Caco-2 (cell line): Measurements from ENCODE around the gene CD200R1L. TPM values are rescaled to one million over a fixed set of nuclear protein-coding genes. Genes with fewer than 3 reads are reported as not detected.

Source experiments
- BruUV-seq: library from RNA; stranded (reverse); fragments of 400-500 nt; replicated peaks from 2 replicates; lab custom pipeline; 2021; lab: Mats Ljungman, UMichigan
- CTCF ChIA-PET: fragments of 300-600 bp; sonication (Branson Sonifier 250); formaldehyde crosslinking; loops from one replicate; lab custom pipeline; 2022; ENCODE audit warnings: antibody characterized with exemption; lab: Charles Lee
- POLR2A ChIA-PET: fragments of 300-600 bp; sonication (Branson Sonifier 250); formaldehyde crosslinking; loops from one replicate; lab custom pipeline; 2022; ENCODE audit warnings: antibody characterized with exemption; lab: Charles Lee
- DNase-seq, 2 experiments: peaks; one replicate each; pipeline versions ENCODE4 v3.0.0 to v3.0.0-alpha.2; 2020 to 2022
- H3K27me3 ChIP-seq: replicated peaks from 2 replicates; pipeline ENCODE4 v1.6.0; 2011; ENCODE audit warnings: low read length; ENCODE audit not compliant: control insufficient read depth, insufficient read depth
- H3K36me3 ChIP-seq: 2 replicates; pipeline ENCODE4 v1.5.1; 2011; ENCODE audit warnings: low read length; ENCODE audit not compliant: control insufficient read depth, insufficient read depth
- H3K4me1 ChIP-seq: fragments of 250-450 bp; sonication (Bioruptor Pico); 2 replicates; pipeline ENCODE4 v1.5.1; 2020; ENCODE audit warnings: mild to moderate bottlenecking
- H3K4me3 ChIP-seq: 2 replicates; pipeline ENCODE4 v1.5.1; 2011; ENCODE audit warnings: low read depth, mild to moderate bottlenecking, control low read depth, low read length
- H3K9me3 ChIP-seq: fragments of 250-450 bp; sonication (Bioruptor Pico); 2 replicates; pipeline ENCODE4 v1.5.1; 2020; ENCODE audit warnings: mild to moderate bottlenecking, moderate library complexity
- H3K27ac Mint-ChIP-seq: one replicate; pipeline ENCODE4 v1.8.0; 2022; ENCODE audit warnings: mixed read lengths; ENCODE audit not compliant: unreplicated experiment
- H3K27me3 Mint-ChIP-seq: one replicate; pipeline ENCODE4 v1.8.0; 2022; ENCODE audit warnings: mixed read lengths; ENCODE audit not compliant: insufficient read depth, unreplicated experiment
- H3K36me3 Mint-ChIP-seq: one replicate; pipeline ENCODE4 v1.8.0; 2022; ENCODE audit warnings: mild to moderate bottlenecking, mixed read lengths; ENCODE audit not compliant: insufficient read depth, unreplicated experiment
- H3K4me1 Mint-ChIP-seq: one replicate; pipeline ENCODE4 v1.8.0; 2022; ENCODE audit warnings: low read depth, mixed read lengths; ENCODE audit not compliant: unreplicated experiment
- H3K4me3 Mint-ChIP-seq: one replicate; pipeline ENCODE4 v1.8.0; 2022; ENCODE audit warnings: mild to moderate bottlenecking, moderate library complexity, mixed read lengths; ENCODE audit not compliant: unreplicated experiment
- H3K9me3 Mint-ChIP-seq: one replicate; pipeline ENCODE4 v1.8.0; 2022; ENCODE audit warnings: mixed read lengths; ENCODE audit not compliant: unreplicated experiment
- CTCF ChIP-seq, 2 experiments: fragments of 200-600 bp in 1 of 2; IDR thresholded peaks; 1 replicate in 1 of 2; 2 replicates in 1 of 2; pipeline versions ENCODE4 v1.5.1 to v1.8.0; 2011 to 2022; ENCODE audit warnings: antibody characterized with exemption in 1 of 2, control low read depth in 1 of 2, inconsistent platforms in 1 of 2, low read depth in 1 of 2, low read length in 1 of 2, mild to moderate bottlenecking in 1 of 2, moderate library complexity in 1 of 2; ENCODE audit not compliant: insufficient read depth in 1 of 2, severe bottlenecking in 1 of 2, unreplicated experiment in 1 of 2
- intact Hi-C: fragments of 100-400 bp; cut with micrococcal nuclease; formaldehyde crosslinking; loops from one replicate; pipeline ENCODE4 v1.10.0; 2022; ENCODE audit not compliant: unreplicated experiment
- total RNA-seq: library from RNA; stranded (reverse); gene quantifications from 2 replicates; pipeline ENCODE4 v1.2.3, GENCODE V29; 2022

CD200R1L gene
- total RNA-seq, 1 experiment from 2014 or later: not detected

- Mint-ChIP-seq H3K4me3 (no peak overlapping the region), H3K36me3 (no peaks in the 10 kb centered on the region), H3K9me3 (no peaks in the 10 kb centered on the region), H3K4me1 (no peaks in the 10 kb centered on the region), H3K27ac (no peak overlapping the region), H3K27me3 (no peaks in the 10 kb centered on the region)
- Histone ChIP-seq H3K4me1 (no peaks in the 10 kb centered on the region), H3K4me3 (no peak overlapping the region), H3K9me3 (no peaks in the 10 kb centered on the region), H3K36me3 (no peaks in the 10 kb centered on the region), H3K27me3 (no peaks in the 10 kb centered on the region)
- no peak for DNase-seq
- BruUV-seq: no TSS peak
- no peak for TF ChIP-seq CTCF (IDR thresholded peaks at IDR 0.05; ENCODE audit: insufficient read depth in 1 of 2, low read depth in 1 of 2, low read length in 1 of 2, severe bottlenecking in 1 of 2, unreplicated experiment in 1 of 2)
- ChIA-PET POLR2A (no interaction called here), CTCF (interaction anchor here (0.7 kb wide), 1 partner anchor 9 kb away, joined by 3 read pairs; no protein-coding TSS in a partner anchor)
- intact Hi-C loops: loop anchor here (5.0 kb wide), 1 partner anchor 166 kb away; the partner anchor contains the start of gene CD200R1
Observed at GRCh38 chr3:112811131-112811884, 35.4 kb downstream of the CD200R1L start.

DNA sequence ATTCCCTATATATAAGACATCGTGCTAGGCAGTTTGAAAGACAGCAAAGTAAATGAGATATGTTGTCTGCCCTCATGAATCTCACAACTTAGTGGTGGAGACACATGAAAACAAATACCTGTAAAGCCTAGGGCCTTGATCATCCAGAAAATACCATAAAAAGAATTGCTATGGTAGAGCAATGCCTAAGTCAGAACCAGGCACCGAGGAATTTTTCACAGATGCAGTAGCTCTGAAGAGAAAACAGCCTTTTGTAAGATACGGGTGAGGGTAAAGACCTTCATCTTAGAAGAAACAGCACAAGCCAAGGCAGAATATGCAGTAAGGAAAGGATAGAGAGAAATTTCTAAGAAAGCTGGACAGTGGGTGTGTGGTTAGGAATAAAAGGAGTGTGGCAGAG lies 36.1 kb downstream of the CD200R1L start:
- Histone ChIP-seq H3K4me1 (no peaks in the 10 kb centered on the region), H3K27me3 (no peaks in the 10 kb centered on the region), H3K36me3 (no peaks in the 10 kb centered on the region), H3K9me3 (no peaks in the 10 kb centered on the region), H3K4me3 (no peak overlapping the region)
- no peaks in the 10 kb centered on the region for H3K9me3 Mint-ChIP-seq
- H3K4me1 Mint-ChIP-seq: no peaks in the 10 kb centered on the region
- intact Hi-C loops: loop anchor here (5.0 kb wide), 1 partner anchor 167 kb away; the partner anchor contains the start of gene CD200R1
- ChIA-PET POLR2A (no interaction called here), CTCF (no interaction called here)
- H3K27me3 Mint-ChIP-seq: no peaks in the 10 kb centered on the region
- BruUV-seq: no TSS peak
- H3K36me3 Mint-ChIP-seq: no peaks in the 10 kb centered on the region
- H3K4me3 Mint-ChIP-seq: no peak overlapping the region
- H3K27ac Mint-ChIP-seq: no peak overlapping the region
- DNase-seq: no peak
- TF ChIP-seq CTCF (IDR thresholded peaks at IDR 0.05; ENCODE audit: insufficient read depth in 1 of 2, low read depth in 1 of 2, low read length in 1 of 2, severe bottlenecking in 1 of 2, unreplicated experiment in 1 of 2): no peak

DNA sequence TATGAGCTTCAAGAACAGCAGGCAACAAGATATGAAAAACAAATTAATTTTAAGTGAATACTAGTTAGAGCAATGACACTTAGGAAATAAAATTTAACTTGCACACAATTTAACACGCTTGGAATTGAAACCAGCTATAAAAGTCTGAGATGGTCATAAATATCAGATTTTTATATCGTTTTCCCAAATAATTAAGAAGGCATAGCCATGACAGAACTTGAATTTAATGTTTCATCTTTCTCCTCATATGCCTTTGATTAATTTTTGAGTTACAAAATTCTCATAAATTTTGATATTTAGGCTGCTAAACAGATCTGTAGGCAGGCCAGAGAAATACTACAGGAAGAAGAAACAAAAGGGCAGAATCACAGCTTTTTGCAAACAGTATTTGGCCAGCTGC lies 38.5 kb downstream of the CD200R1L start:
- ChIA-PET CTCF (no interaction called here), POLR2A (no interaction called here)
- no peak for DNase-seq
- no peaks in the 10 kb centered on the region for H3K4me1 ChIP-seq
- Mint-ChIP-seq H3K36me3 (no peaks in the 10 kb centered on the region), H3K4me1 (no peaks in the 10 kb centered on the region), H3K4me3 (no peak overlapping the region), H3K27me3 (no peaks in the 10 kb centered on the region), H3K27ac (no peak overlapping the region), H3K9me3 (no peaks in the 10 kb centered on the region)
- TF ChIP-seq CTCF (IDR thresholded peaks at IDR 0.05; ENCODE audit: insufficient read depth in 1 of 2, low read depth in 1 of 2, low read length in 1 of 2, severe bottlenecking in 1 of 2, unreplicated experiment in 1 of 2): no peak
- no peaks in the 10 kb centered on the region for H3K9me3 ChIP-seq
- H3K4me3 ChIP-seq: no peak overlapping the region
- H3K36me3 ChIP-seq: no peaks in the 10 kb centered on the region
- H3K27me3 ChIP-seq: no peaks in the 10 kb centered on the region
- BruUV-seq: no TSS peak
- intact Hi-C loops: no loop called here
